Glutamatergic neuron (in vitro differentiated cells): ENCODE data around the gene GSTM1. TPM values are rescaled to one million over a fixed set of nuclear protein-coding genes. Genes with fewer than 3 reads are reported as not detected.
A peak's percentile ranks its signal among the peaks of the same experiment; 100 is the strongest.
"Not testable (repeated sequence)": the region's sequence is repeated elsewhere in the genome, so short reads cannot be mapped to it uniquely, and the experiment has no call there.

Experiments
- DNase-seq: peaks from one replicate; pipeline ENCODE4 v3.0.0; 2022
- H3K27ac Mint-ChIP-seq: one replicate; pipeline ENCODE4 v1.8.0; 2020; ENCODE audit warnings: mild to moderate bottlenecking, mixed read lengths, inconsistent platforms; ENCODE audit not compliant: unreplicated experiment
- H3K27me3 Mint-ChIP-seq: one replicate; pipeline ENCODE4 v1.8.0; 2020; ENCODE audit warnings: mild to moderate bottlenecking, moderate library complexity, mixed read lengths, inconsistent platforms; ENCODE audit not compliant: unreplicated experiment
- H3K36me3 Mint-ChIP-seq: one replicate; pipeline ENCODE4 v1.8.0; 2020; ENCODE audit warnings: mild to moderate bottlenecking, mixed read lengths, inconsistent platforms; ENCODE audit not compliant: unreplicated experiment
- H3K4me1 Mint-ChIP-seq: one replicate; pipeline ENCODE4 v1.8.0; 2020; ENCODE audit warnings: mild to moderate bottlenecking, low read depth, mixed read lengths, inconsistent platforms; ENCODE audit not compliant: unreplicated experiment
- H3K4me3 Mint-ChIP-seq: one replicate; pipeline ENCODE4 v1.8.0; 2020; ENCODE audit warnings: mild to moderate bottlenecking, mixed read lengths, inconsistent platforms; ENCODE audit not compliant: unreplicated experiment
- H3K9me3 Mint-ChIP-seq: one replicate; pipeline ENCODE4 v1.8.0; 2020; ENCODE audit warnings: mild to moderate bottlenecking, moderate library complexity, mixed read lengths, inconsistent platforms; ENCODE audit not compliant: unreplicated experiment
- CTCF ChIP-seq: fragments of 200-600 bp; sonication (generic); IDR thresholded peaks from one replicate; pipeline ENCODE4 v1.5.0; 2021; ENCODE audit not compliant: partially characterized antibody, unreplicated experiment
- total RNA-seq: library from RNA; stranded (reverse); fragmentation: NEBNext Ultra II Directional; extraction: Animal tissue kit (Norgen Biotek cat#: 25700); gene quantifications from one replicate; pipeline ENCODE4 v1.2.1, GENCODE V29; 2021; ENCODE audit not compliant: unreplicated experiment

Gene GSTM1
- total RNA-seq, 1 donor from 2014 or later: not detected

- Mint-ChIP-seq H3K4me1 (peaks cover 6% of the 10 kb centered on the region), H3K9me3 (peaks cover 5% of the 10 kb centered on the region), H3K27me3 (peaks cover 7% of the 10 kb centered on the region), H3K4me3 (peak overlapping the region; percentile 82), H3K36me3 (no peaks in the 10 kb centered on the region), H3K27ac (no peak overlapping the region)
- DNase-seq: no peak
- no peak for TF ChIP-seq CTCF
These were observed 19.4 kb upstream of the GSTM1 start for GRCh38 chr1:109668123-109668775.

GRCh38 chr1:109669246-109669948 lies 18.2 kb upstream of the GSTM1 start:
- no peak overlapping the region for H3K4me3 Mint-ChIP-seq
- H3K36me3 Mint-ChIP-seq: no peaks in the 10 kb centered on the region
- H3K27ac Mint-ChIP-seq: peak overlapping the region; percentile 17
- H3K4me1 Mint-ChIP-seq: peaks cover 6% of the 10 kb centered on the region
- DNase-seq: no peak
- no peak for TF ChIP-seq CTCF
- H3K27me3 Mint-ChIP-seq: peaks cover 7% of the 10 kb centered on the region
- peaks cover 5% of the 10 kb centered on the region for H3K9me3 Mint-ChIP-seq

GRCh38 chr1:109669949-109670302 lies 17.7 kb upstream of the GSTM1 start:
- H3K4me1 Mint-ChIP-seq, H3K27me3 Mint-ChIP-seq, H3K36me3 Mint-ChIP-seq, H3K9me3 Mint-ChIP-seq, DNase-seq, H3K4me3 Mint-ChIP-seq: not testable (repeated sequence)
- H3K27ac Mint-ChIP-seq: peak overlapping the region; percentile 17

- Mint-ChIP-seq H3K4me3 (no peak overlapping the region), H3K9me3 (peaks cover 5% of the 10 kb centered on the region), H3K36me3 (no peaks in the 10 kb centered on the region), H3K27ac (no peak overlapping the region), H3K4me1 (peaks cover 6% of the 10 kb centered on the region), H3K27me3 (peaks cover 7% of the 10 kb centered on the region)
- no peak for TF ChIP-seq CTCF
- DNase-seq: no peak
These were observed 16.6 kb upstream of the GSTM1 start for GRCh38 chr1:109671067-109671466.

GRCh38 chr1:109673861-109674260 lies 13.8 kb upstream of the GSTM1 start:
- H3K9me3 Mint-ChIP-seq, H3K4me3 Mint-ChIP-seq, H3K27ac Mint-ChIP-seq, H3K27me3 Mint-ChIP-seq, H3K36me3 Mint-ChIP-seq, DNase-seq, H3K4me1 Mint-ChIP-seq: not testable (repeated sequence)

- H3K27ac Mint-ChIP-seq, DNase-seq, H3K27me3 Mint-ChIP-seq, H3K4me1 Mint-ChIP-seq, H3K4me3 Mint-ChIP-seq, H3K36me3 Mint-ChIP-seq, H3K9me3 Mint-ChIP-seq: not testable (repeated sequence)
These were observed 10.8 kb upstream of the GSTM1 start for GRCh38 chr1:109676683-109677381.
